ENCODE measurements around the gene LRRC41. TPM values are rescaled to one million over a fixed set of nuclear protein-coding genes. Genes with fewer than 3 reads are reported as not detected.
A peak's percentile ranks its signal among the peaks of the same experiment; 100 is the strongest.

Gene LRRC41
- polyA plus RNA-seq, 3 donors, result 22.9 to 50.9 (median 47.4) TPM

GRCh38 chr1:46317323-46317722 is 13.9 kb upstream of the LRRC41 start:
- WGBS (ENCODE audit: insufficient coverage), result no CpG with 5 or more reads among the region's 1 CpG
- no peak for DNase-seq
- Mint-ChIP-seq H3K27me3 (ENCODE audit: low read depth in 3 of 3) (peaks cover 0 to 2% (median 0%) of the 10 kb centered on the region in 3 donors), H3K4me1 (no peaks in the 10 kb centered on the region), H3K4me3 (no peak overlapping the region), H3K27ac (no peak overlapping the region), H3K36me3 (peaks cover 37 to 59% of the 10 kb centered on the region in 2 donors), H3K9me3 (no peaks in the 10 kb centered on the region)
- Histone ChIP-seq H3K27me3 (ENCODE audit: control insufficient read depth in 2 of 2, insufficient read depth in 2 of 2, low read length in 2 of 2) (no peaks in the 10 kb centered on the region), H3K9me3 (replicated peaks in 1 of 2; ENCODE audit: control insufficient read depth in 1 of 2, insufficient read depth in 1 of 2, low read length in 2 of 2) (no peaks in the 10 kb centered on the region), H2AFZ (ENCODE audit: insufficient read depth, low read depth, low read length, poor library complexity, severe bottlenecking) (no peak overlapping the region), H3K79me2 (ENCODE audit: insufficient read depth, low read length) (no peaks in the 10 kb centered on the region), H3K4me3 (replicated peaks in 1 of 3; ENCODE audit: low read depth in 2 of 3, low read length in 3 of 3) (no peak overlapping the region), H3K27ac (ENCODE audit: low read depth in 1 of 2, low read length in 2 of 2) (no peak overlapping the region), H3K9ac (ENCODE audit: insufficient read depth, low read length, poor library complexity, severe bottlenecking) (no peak overlapping the region), H3K4me2 (replicated peaks; ENCODE audit: extremely low read depth, low read length, poor library complexity, severe bottlenecking) (no peak overlapping the region), H4K20me1 (ENCODE audit: insufficient read depth, low read length) (no peaks in the 10 kb centered on the region), H3K36me3 (replicated peaks in 1 of 2; ENCODE audit: control insufficient read depth in 1 of 2, insufficient read depth in 2 of 2, low read length in 2 of 2) (peaks cover 45 to 52% of the 10 kb centered on the region in 2 donors), H3K4me1 (ENCODE audit: control insufficient read depth in 1 of 2, insufficient read depth in 2 of 2, low read length in 2 of 2) (no peaks in the 10 kb centered on the region)
- no peak for TF ChIP-seq CTCF (IDR thresholded peaks at IDR 0.05)
- intact Hi-C loops (cut with micrococcal nuclease), result no loop called here

GRCh38 chr1:46315669-46316403 is 12.4 kb upstream of the LRRC41 start:
- intact Hi-C loops (cut with micrococcal nuclease), result no loop called here
- no peak overlapping the region for H3K4me3 Mint-ChIP-seq
- peaks cover 59 to 67% of the 10 kb centered on the region in 2 donors for H3K36me3 ChIP-seq (replicated peaks in 1 of 2; ENCODE audit: control insufficient read depth in 1 of 2, insufficient read depth in 2 of 2, low read length in 2 of 2)
- H3K9me3 ChIP-seq (replicated peaks in 1 of 2; ENCODE audit: control insufficient read depth in 1 of 2, insufficient read depth in 1 of 2, low read length in 2 of 2), result no peaks in the 10 kb centered on the region
- H3K79me2 ChIP-seq (ENCODE audit: insufficient read depth, low read length), result no peaks in the 10 kb centered on the region
- H3K4me3 ChIP-seq (replicated peaks in 1 of 3; ENCODE audit: low read depth in 2 of 3, low read length in 3 of 3), result no peak overlapping the region
- peak overlapping the region in 1 of 2 donors; percentile 8 for H3K27ac ChIP-seq (ENCODE audit: low read depth in 1 of 2, low read length in 2 of 2)
- no peak overlapping the region for H3K4me2 ChIP-seq (replicated peaks; ENCODE audit: extremely low read depth, low read length, poor library complexity, severe bottlenecking)
- no peak for TF ChIP-seq CTCF (IDR thresholded peaks at IDR 0.05)
- H3K27me3 ChIP-seq (ENCODE audit: control insufficient read depth in 2 of 2, insufficient read depth in 2 of 2, low read length in 2 of 2), result no peaks in the 10 kb centered on the region
- peak overlapping the region in 2 of 7 donors; percentile 9 to 33 for H3K27ac Mint-ChIP-seq
- no peak for DNase-seq
- no peak overlapping the region for H2AFZ ChIP-seq (ENCODE audit: insufficient read depth, low read depth, low read length, poor library complexity, severe bottlenecking)
- no peaks in the 10 kb centered on the region for H3K9me3 Mint-ChIP-seq
- peaks cover 47 to 72% of the 10 kb centered on the region in 2 donors for H3K36me3 Mint-ChIP-seq
- no CpG with 5 or more reads among the region's 3 CpGs for WGBS (ENCODE audit: insufficient coverage)
- no peaks in the 10 kb centered on the region for H4K20me1 ChIP-seq (ENCODE audit: insufficient read depth, low read length)
- no peaks in the 10 kb centered on the region for H3K4me1 Mint-ChIP-seq
- no peak overlapping the region for H3K9ac ChIP-seq (ENCODE audit: insufficient read depth, low read length, poor library complexity, severe bottlenecking)
- H3K27me3 Mint-ChIP-seq (ENCODE audit: low read depth in 3 of 3), result peaks cover 0 to 2% (median 0%) of the 10 kb centered on the region in 3 donors
- no peaks in the 10 kb centered on the region for H3K4me1 ChIP-seq (ENCODE audit: control insufficient read depth in 1 of 2, insufficient read depth in 2 of 2, low read length in 2 of 2)
